Stimulated activated CD4-positive, alpha-beta T cell treated with anti-CD3 and anti-CD28 coated beads, Interleukin-12 subunit alpha, Interleukin-12 subunit beta, amount 100 ng/mL, for 48 hours (primary cell): Measurements from ENCODE around the gene ALDH18A1.

ENCODE experiments used
- DNase-seq, 3 donors: peaks; one replicate each; pipeline ENCODE4 v3.0.0-alpha.2; 2020; ENCODE audit warnings: low read depth in 2 of 3, low spot score in 1 of 3

The ALDH18A1 gene

DNA sequence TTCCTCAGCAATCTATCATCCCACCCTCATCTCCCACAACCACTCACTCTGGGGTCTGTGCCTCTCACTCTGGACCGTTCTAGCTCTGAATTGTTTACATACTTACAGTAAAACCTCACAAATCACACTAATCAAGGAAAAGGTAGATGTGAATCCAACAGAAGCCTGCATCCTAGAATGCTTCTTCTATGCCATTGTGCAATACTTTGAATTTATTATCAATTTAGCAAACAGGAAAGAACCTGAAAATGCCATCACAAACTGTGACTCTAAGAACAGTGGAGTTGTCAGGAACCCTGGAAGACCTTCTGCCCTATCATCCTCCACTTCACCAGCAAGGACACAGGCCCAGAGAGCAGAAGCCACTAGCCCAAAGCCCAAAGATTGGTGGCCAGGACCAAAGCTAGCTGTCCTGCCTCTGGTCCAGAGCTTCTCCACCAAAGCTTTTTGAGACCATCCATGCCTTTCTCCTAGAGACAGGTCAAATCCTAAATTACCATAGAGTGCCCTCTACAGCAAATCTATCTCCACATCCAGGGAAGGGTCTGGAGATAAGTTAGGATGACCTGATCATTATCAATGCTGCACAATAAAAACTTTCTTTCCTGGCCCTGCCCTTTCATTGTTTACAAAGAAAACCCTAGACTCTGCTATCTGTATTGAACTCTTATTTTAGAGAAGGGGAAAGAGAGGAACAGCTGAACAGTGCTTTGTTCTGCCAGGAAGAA lies 97.8 kb downstream of the ALDH18A1 start:
- no peak for DNase-seq

DNA sequence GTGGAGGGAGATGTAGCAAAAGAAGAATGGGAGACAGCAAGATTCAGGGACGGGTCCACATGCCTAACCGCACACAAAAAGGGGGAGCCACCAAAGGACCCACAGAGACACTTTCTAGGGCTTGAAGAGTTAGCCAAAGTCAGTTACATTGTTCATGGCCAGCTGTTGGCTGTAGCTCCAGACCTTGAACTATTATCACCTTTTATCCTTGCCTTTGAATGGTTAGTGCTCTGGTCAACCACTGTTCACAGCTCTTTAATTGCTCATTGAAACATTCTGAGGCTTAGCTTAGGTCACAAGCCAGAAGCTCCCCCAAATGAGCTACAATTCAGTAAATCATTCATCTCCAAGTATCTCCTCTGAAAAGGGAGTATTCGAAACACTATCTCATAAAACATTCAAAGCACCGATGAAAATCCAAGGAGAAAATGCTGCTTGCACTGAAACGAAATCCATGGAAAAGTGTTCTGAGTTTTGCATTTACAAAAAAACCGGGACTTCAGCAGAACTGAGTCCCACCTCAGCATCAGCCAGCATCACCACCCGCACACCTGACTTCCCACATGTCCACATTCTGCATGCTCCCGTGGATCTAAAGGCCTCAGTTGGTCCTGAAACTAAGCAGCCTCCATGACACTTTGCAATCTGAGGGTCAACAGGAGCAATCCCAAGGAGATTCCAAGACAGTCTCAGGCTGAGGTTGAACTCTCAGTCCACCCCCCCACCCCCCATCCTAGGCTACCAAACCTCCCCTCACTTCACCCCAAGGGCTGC lies 99.3 kb downstream of the ALDH18A1 start:
- no peak for DNase-seq
